ENCODE results near the gene SEPTIN8.

The SEPTIN8 gene

DNA sequence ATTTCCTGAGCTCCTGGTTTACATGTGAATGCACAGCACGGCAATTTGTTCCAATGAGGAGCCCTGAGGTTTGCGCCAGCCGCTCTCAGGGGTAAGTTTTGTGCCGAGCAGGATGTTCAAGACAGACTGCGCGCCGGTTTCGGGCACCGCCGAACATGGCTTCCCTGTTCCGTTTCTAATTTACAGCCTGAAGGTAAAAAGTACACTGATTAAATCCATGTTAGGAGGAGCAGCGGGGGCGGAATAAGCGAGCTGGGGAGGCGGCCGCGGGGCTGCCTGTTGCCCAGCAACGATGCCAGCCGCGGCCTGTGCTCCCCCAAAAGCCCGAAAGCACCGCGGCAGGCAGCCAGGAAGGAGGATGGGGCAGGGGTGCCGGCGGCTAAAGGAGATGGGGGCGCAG, 42.4 kb upstream of the SEPTIN8 start:
- Mint-ChIP-seq H3K27ac (no peak overlapping the region), H3K27me3 (ENCODE audit: low read depth) (peaks cover 71% of the 10 kb centered on the region), H3K4me3 (no peak overlapping the region), H3K9me3 (no peaks in the 10 kb centered on the region), H3K4me1 (peaks cover 13% of the 10 kb centered on the region), H3K36me3 (ENCODE audit: low read depth) (no peaks in the 10 kb centered on the region)
- TF ChIP-seq, protein P1, sequence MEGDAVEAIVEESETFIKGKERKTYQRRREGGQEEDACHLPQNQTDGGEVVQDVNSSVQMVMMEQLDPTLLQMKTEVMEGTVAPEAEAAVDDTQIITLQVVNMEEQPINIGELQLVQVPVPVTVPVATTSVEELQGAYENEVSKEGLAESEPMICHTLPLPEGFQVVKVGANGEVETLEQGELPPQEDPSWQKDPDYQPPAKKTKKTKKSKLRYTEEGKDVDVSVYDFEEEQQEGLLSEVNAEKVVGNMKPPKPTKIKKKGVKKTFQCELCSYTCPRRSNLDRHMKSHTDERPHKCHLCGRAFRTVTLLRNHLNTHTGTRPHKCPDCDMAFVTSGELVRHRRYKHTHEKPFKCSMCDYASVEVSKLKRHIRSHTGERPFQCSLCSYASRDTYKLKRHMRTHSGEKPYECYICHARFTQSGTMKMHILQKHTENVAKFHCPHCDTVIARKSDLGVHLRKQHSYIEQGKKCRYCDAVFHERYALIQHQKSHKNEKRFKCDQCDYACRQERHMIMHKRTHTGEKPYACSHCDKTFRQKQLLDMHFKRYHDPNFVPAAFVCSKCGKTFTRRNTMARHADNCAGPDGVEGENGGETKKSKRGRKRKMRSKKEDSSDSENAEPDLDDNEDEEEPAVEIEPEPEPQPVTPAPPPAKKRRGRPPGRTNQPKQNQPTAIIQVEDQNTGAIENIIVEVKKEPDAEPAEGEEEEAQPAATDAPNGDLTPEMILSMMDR (IDR thresholded peaks at IDR 0.05; ENCODE audit: unreplicated experiment in 3 of 3) = no peak

DNA sequence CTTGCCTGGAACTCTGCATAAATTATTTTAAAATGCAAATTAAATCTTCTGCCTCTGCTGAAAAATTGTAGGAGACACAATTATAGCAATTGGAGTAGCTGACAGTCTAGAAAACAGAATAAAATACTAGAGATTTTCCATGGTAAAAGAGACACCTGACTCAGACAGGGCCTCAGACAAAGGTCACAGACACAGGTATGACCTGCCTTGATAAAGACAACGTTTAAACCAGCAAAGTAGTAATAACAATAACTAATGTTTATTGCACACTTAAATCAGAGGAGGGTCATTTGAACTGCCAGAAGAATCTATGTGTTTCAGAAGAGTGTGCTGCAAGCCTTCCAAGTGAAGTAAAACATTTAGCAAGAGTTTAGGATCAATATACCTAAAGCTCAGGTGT, 40.0 kb upstream of the SEPTIN8 start:
- H3K9me3 Mint-ChIP-seq = no peaks in the 10 kb centered on the region
- H3K27me3 Mint-ChIP-seq (ENCODE audit: low read depth) = peaks cover 71% of the 10 kb centered on the region
- H3K27ac Mint-ChIP-seq = peak overlapping the region in 1 of 3 experiments; percentile 15
- no peaks in the 10 kb centered on the region for H3K36me3 Mint-ChIP-seq (ENCODE audit: low read depth)
- TF ChIP-seq, protein P1 (IDR thresholded peaks at IDR 0.05; ENCODE audit: unreplicated experiment in 3 of 3) = no peak
- H3K4me1 Mint-ChIP-seq = peaks cover 19% of the 10 kb centered on the region
- H3K4me3 Mint-ChIP-seq = no peak overlapping the region

DNA sequence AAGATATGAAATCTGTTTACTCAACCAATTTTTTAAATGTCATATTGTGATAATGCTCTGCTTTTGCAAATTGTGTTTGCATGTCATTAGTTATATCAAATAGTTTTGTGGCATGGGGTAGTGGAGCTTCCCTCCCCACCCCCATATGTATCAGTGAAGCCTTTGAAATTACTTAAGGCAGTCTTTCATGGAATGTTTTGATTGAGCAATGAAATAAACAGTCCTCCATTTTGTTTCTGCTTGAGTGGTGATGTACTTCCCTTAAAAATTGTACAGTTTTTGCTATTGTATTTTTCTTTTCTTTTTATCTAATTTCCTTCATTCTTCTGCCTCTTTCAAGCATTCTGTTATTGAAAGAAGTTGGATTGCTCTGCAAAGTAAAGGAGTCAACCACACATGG, 39.5 kb upstream of the SEPTIN8 start:
- Mint-ChIP-seq H3K4me1 (peaks cover 15% of the 10 kb centered on the region), H3K27me3 (ENCODE audit: low read depth) (peaks cover 72% of the 10 kb centered on the region), H3K9me3 (no peaks in the 10 kb centered on the region), H3K36me3 (ENCODE audit: low read depth) (no peaks in the 10 kb centered on the region), H3K4me3 (no peak overlapping the region), H3K27ac (peak overlapping the region in 1 of 3 experiments; percentile 15)
- TF ChIP-seq, protein P1 (IDR thresholded peaks at IDR 0.05; ENCODE audit: unreplicated experiment in 3 of 3) = no peak

DNA sequence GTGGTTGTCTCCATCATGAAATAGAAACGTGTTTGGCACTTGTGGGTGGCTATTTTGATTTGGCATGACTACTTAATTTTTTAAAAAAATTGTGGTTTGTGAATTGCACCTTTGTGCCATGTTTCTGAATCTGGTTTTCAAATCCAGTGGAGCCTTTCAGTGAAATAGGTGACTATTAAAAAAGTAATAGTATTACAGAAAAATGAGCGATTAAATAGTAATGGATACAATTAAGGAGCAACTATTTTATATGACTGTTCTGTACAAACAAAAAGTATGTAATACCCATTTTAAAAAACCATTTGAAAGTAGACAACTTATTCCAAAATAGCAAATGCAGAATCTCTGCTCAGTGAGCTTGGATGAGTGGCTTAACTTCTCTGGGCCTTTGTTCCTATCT, 39.0 kb upstream of the SEPTIN8 start:
- TF ChIP-seq, protein P1 (IDR thresholded peaks at IDR 0.05; ENCODE audit: unreplicated experiment in 3 of 3) = no peak
- H3K27me3 Mint-ChIP-seq (ENCODE audit: low read depth) = peaks cover 77% of the 10 kb centered on the region
- no peak overlapping the region for H3K27ac Mint-ChIP-seq
- H3K4me3 Mint-ChIP-seq = no peak overlapping the region
- no peaks in the 10 kb centered on the region for H3K36me3 Mint-ChIP-seq (ENCODE audit: low read depth)
- H3K9me3 Mint-ChIP-seq = no peaks in the 10 kb centered on the region
- peaks cover 13% of the 10 kb centered on the region for H3K4me1 Mint-ChIP-seq

DNA sequence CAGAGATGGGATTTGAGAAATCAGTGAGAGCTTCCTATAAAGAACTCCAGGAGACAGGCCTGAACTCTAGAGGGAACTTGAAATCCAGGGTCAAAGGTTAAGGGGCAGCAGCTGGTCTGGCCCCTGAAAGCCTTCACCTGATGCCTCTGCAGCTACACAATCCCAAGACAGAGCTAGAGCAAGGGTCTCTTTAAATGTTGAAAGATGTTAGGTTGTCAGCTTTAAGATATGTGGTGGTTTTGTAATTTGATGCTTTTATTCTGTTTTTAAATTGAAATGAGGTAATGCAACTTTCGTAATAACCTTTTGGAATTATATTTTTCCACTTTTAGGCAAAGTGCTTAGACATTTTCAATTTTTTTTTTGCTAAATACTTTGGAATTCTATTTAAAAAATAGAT, 38.4 kb upstream of the SEPTIN8 start:
- Mint-ChIP-seq H3K4me1 (peaks cover 13% of the 10 kb centered on the region), H3K9me3 (no peaks in the 10 kb centered on the region), H3K27me3 (ENCODE audit: low read depth) (peaks cover 79% of the 10 kb centered on the region), H3K27ac (peak overlapping the region in 1 of 3 experiments; percentile 28), H3K36me3 (ENCODE audit: low read depth) (no peaks in the 10 kb centered on the region), H3K4me3 (peak overlapping the region; percentile 71 to 76 (median 72))
- TF ChIP-seq, protein P1 (IDR thresholded peaks at IDR 0.05; ENCODE audit: unreplicated experiment in 3 of 3) = no peak

DNA sequence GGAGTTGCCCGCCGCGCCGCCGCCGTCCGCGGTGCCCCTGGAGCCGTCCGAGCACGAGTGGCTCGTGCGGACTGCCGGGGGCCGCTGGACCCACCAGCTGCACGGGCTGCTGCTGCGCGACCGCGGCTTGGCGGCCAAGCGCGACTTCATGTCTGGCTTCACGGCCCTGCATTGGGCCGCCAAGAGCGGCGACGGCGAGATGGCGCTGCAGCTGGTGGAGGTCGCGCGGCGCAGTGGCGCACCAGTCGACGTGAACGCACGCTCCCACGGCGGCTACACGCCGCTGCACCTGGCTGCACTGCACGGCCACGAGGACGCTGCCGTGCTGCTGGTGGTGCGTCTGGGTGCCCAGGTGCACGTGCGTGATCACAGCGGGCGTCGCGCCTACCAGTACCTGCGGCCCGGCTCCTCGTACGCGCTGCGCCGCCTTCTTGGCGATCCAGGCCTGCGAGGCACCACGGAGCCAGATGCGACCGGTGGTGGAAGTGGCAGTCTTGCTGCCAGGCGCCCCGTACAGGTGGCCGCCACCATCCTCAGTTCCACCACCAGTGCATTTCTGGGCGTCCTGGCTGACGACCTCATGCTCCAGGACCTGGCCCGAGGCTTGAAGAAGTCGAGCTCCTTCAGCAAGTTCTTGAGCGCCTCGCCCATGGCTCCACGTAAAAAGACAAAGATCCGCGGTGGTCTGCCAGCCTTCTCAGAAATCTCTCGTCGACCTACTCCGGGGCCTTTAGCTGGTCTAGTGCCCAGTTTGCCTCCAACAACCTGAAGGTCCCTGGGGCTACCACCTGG, 37.7 kb upstream of the SEPTIN8 start:
- H3K27me3 Mint-ChIP-seq (ENCODE audit: low read depth) = peaks cover 81% of the 10 kb centered on the region
- peaks cover 8% of the 10 kb centered on the region for H3K4me1 Mint-ChIP-seq
- no peaks in the 10 kb centered on the region for H3K9me3 Mint-ChIP-seq
- no peaks in the 10 kb centered on the region for H3K36me3 Mint-ChIP-seq (ENCODE audit: low read depth)
- H3K4me3 Mint-ChIP-seq = peak overlapping the region; percentile 71 to 76 (median 72)
- TF ChIP-seq, protein P1 (IDR thresholded peaks at IDR 0.05; ENCODE audit: unreplicated experiment in 3 of 3) = no peak
- peak overlapping the region in 1 of 3 experiments; percentile 28 for H3K27ac Mint-ChIP-seq

Measured in nephron (organoid).